Activated B cell treated with CpG ODN at 0.5 μM for 24 hours (primary cell): ENCODE results near the gene ZFYVE9. TPM values are rescaled to one million over a fixed set of nuclear protein-coding genes. Genes with fewer than 3 reads are reported as not detected.
"Not testable (repeated sequence)": the region's sequence is repeated elsewhere in the genome, so short reads cannot be mapped to it uniquely, and the experiment has no call there.

Experiments used
- ATAC-seq: fragments of 200-7000 bp; cut with Tn5 transposase; one replicate; pipeline ENCODE4 v1.10.0; 2021; ENCODE audit warnings: low read depth, mild to moderate bottlenecking, moderate library complexity
- CTCF ChIA-PET: fragments of 350-600 bp; sonication (Branson Sonifier 250); formaldehyde crosslinking; loops from one replicate; lab custom pipeline; 2021; ENCODE audit warnings: antibody characterized with exemption; lab: Charles Lee
- POLR2A ChIA-PET: fragments of 350-600 bp; sonication (Branson Sonifier 250); formaldehyde crosslinking; loops from one replicate; lab custom pipeline; 2021; ENCODE audit warnings: antibody characterized with exemption; lab: Charles Lee
- DNase-seq: peaks from one replicate; pipeline ENCODE4 v3.0.0; 2022
- H3K27ac Mint-ChIP-seq: one replicate; pipeline ENCODE4 v1.8.0; 2020; ENCODE audit warnings: mixed read lengths
- H3K27me3 Mint-ChIP-seq: one replicate; pipeline ENCODE4 v1.8.0; 2021; ENCODE audit warnings: mixed read lengths
- H3K36me3 Mint-ChIP-seq: one replicate; pipeline ENCODE4 v1.8.0; 2021; ENCODE audit warnings: low read depth, mixed read lengths
- H3K4me1 Mint-ChIP-seq: one replicate; pipeline ENCODE4 v1.8.0; 2021; ENCODE audit warnings: mixed read lengths
- H3K4me3 Mint-ChIP-seq: one replicate; pipeline ENCODE4 v1.8.0; 2020; ENCODE audit warnings: mild to moderate bottlenecking, mixed read lengths
- H3K9me3 Mint-ChIP-seq: one replicate; pipeline ENCODE4 v1.8.0; 2020; ENCODE audit warnings: mixed read lengths
- CTCF ChIP-seq: fragments of 200-600 bp; IDR thresholded peaks from one replicate; pipeline ENCODE4 v1.8.0; 2022; ENCODE audit warnings: antibody characterized with exemption, mild to moderate bottlenecking
- intact Hi-C: fragments of 100-400 bp; cut with micrococcal nuclease; formaldehyde crosslinking; loops from one replicate; pipeline ENCODE4 v1.15.1; 2024
- total RNA-seq: library from RNA; stranded (reverse); gene quantifications from 2 replicates; pipeline ENCODE4 v1.2.3, GENCODE V29; 2022

Gene ZFYVE9
- total RNA-seq, 1 donor from 2014 or later = 3.2 TPM

- peaks cover 2% of the 10 kb centered on the region for H3K27me3 Mint-ChIP-seq
- H3K27ac Mint-ChIP-seq = no peak overlapping the region
- POLR2A ChIA-PET = interaction anchor here (0.5 to 2.8 kb wide), 6 partner anchors 37 to 1813 kb away, joined by 3 to 34 read pairs (median 4); partner anchors contain the start of genes BTF3L4, ORC1 and PRPF38A
- CTCF ChIA-PET = no interaction called here
- H3K9me3 Mint-ChIP-seq = no peaks in the 10 kb centered on the region
- H3K36me3 Mint-ChIP-seq = peaks cover 19% of the 10 kb centered on the region
- no peak for ATAC-seq
- no peak overlapping the region for H3K4me3 Mint-ChIP-seq
- peaks cover 30% of the 10 kb centered on the region for H3K4me1 Mint-ChIP-seq
- intact Hi-C loops = loop anchor here (5.0 to 10.0 kb wide), 5 partner anchors 188 to 960 kb away; partner anchors contain the start of genes LRP8, OSBPL9, TUT4 and ZFYVE9
- no peak for TF ChIP-seq CTCF
- DNase-seq = no peak
These were observed 225.4 kb downstream of the ZFYVE9 start for GRCh38 chr1:52367272-52367671.

DNA sequence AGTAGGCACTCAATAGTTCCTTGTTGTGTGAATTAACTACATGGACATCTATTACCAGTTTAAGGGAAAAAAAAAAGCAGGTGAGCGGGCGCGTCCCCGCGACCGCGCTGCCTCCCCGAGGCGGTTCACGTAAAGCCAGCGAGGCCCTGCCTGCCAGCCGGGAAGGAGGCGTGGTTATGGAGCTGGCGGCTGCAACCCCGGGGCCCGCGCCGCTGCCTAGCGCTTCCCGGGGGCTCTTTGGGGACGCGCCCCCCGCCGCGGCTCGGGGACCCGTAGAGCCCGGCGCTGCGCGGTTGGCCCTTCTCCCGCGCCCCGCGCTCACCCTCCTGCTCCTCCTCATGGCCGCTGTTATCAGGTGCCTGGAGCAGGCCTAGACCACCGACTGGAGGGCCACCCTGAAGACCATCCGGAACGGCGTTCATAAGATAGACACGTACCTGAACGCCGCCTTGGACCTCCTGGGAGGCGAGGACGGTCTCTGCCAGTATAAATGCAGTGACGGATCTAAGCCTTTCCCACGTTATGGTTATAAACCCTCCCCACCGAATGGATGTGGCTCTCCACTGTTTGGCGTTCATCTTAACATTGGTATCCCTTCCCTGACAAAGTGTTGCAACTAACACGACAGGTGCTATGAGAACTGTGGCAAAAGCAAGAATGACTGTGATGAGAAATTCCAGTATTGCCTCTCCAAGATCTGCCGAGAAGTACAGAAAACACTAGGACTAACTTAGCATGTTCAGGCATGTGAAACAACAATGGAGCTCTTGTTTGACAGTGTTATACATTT is 226.7 kb downstream of the ZFYVE9 start:
- intact Hi-C loops = loop anchor here (5.0 to 10.0 kb wide), 5 partner anchors 186 to 959 kb away; partner anchors contain the start of genes LRP8, OSBPL9, TUT4 and ZFYVE9
- Mint-ChIP-seq H3K27ac (peak overlapping the region; percentile 46), H3K4me3 (peak overlapping the region; percentile 69), H3K27me3 (peaks cover 2% of the 10 kb centered on the region), H3K9me3 (no peaks in the 10 kb centered on the region), H3K36me3 (peaks cover 10% of the 10 kb centered on the region), H3K4me1 (peaks cover 30% of the 10 kb centered on the region)
- ATAC-seq (no peak), DNase-seq (peak; percentile 50)
- TF ChIP-seq CTCF = no peak
- ChIA-PET POLR2A (interaction anchor here (0.7 to 1.8 kb wide), 4 partner anchors 36 to 852 kb away, joined by 3 to 11 read pairs (median 5); partner anchors contain the start of genes KTI12, ORC1 and PRPF38A), CTCF (interaction anchor here (0.7 kb wide), 1 partner anchor 339 kb away, joined by 3 read pairs; no protein-coding TSS in a partner anchor)

- ATAC-seq, H3K9me3 Mint-ChIP-seq, H3K27ac Mint-ChIP-seq, DNase-seq, CTCF ChIA-PET, H3K36me3 Mint-ChIP-seq, POLR2A ChIA-PET, H3K27me3 Mint-ChIP-seq, H3K4me3 Mint-ChIP-seq: not testable (repeated sequence)
- peaks cover 19% of the 10 kb centered on the region for H3K4me1 Mint-ChIP-seq
- intact Hi-C loops = loop anchor here (5.0 to 10.0 kb wide), 5 partner anchors 185 to 957 kb away; partner anchors contain the start of genes LRP8, OSBPL9, TUT4 and ZFYVE9
These were observed 228.0 kb downstream of the ZFYVE9 start for GRCh38 chr1:52369851-52370250.

DNA sequence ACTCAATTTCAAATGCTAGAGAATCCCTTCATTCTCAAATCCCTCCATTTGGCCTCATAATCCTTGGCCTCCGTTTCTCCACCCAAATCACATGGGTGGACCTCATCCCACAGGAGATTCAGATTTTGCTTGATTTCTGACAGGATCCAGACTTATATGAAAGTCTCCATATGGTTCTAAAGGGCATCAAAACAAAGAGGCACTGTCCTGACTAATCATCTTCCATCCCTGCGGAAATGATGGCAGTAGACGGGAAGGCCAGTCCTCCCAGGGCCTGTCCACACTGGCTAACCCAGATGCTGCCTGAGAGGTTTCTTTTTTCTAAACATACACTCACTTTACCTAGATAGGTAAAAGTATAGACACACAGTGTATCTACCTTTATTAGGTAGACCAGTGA is 243.5 kb downstream of the ZFYVE9 start:
- Mint-ChIP-seq H3K9me3 (no peaks in the 10 kb centered on the region), H3K27ac (no peak overlapping the region), H3K27me3 (no peaks in the 10 kb centered on the region), H3K36me3 (no peaks in the 10 kb centered on the region), H3K4me1 (no peaks in the 10 kb centered on the region), H3K4me3 (no peak overlapping the region)
- ATAC-seq = no peak
- CTCF ChIA-PET = no interaction called here
- POLR2A ChIA-PET = no interaction called here
- DNase-seq = no peak
- intact Hi-C loops = no loop called here
- no peak for TF ChIP-seq CTCF

DNA sequence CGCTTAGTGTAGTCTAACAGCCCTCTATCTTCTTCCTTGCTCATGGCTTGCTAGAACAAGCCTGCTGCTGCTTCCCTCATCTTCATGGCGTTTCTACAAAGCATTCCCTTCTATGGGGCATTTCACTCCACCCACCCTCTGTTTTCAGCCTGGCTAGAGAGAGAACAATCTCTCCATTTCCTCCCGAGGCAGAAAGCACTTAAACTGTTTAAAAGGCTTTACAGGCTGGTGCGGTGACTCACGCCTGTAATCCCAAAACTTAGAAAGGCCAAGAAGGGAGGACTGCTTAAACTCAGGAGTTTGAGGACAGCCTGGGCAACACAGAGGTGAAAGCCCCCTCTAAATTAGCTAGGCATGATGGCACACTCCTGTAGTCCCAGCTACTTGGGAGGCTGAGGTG is 244.6 kb downstream of the ZFYVE9 start:
- H3K9me3 Mint-ChIP-seq = no peaks in the 10 kb centered on the region
- no peak for ATAC-seq
- CTCF ChIA-PET = no interaction called here
- DNase-seq = no peak
- TF ChIP-seq CTCF = no peak
- intact Hi-C loops = no loop called here
- no peaks in the 10 kb centered on the region for H3K27me3 Mint-ChIP-seq
- POLR2A ChIA-PET = no interaction called here
- no peaks in the 10 kb centered on the region for H3K4me1 Mint-ChIP-seq
- no peak overlapping the region for H3K4me3 Mint-ChIP-seq
- H3K27ac Mint-ChIP-seq = no peak overlapping the region
- no peaks in the 10 kb centered on the region for H3K36me3 Mint-ChIP-seq
